ENCODE measurements around the gene SLC2A3.

- TF ChIP-seq CTCF (IDR thresholded peaks at IDR 0.05; ENCODE audit: extremely low read depth in 1 of 2, insufficient read depth in 1 of 2, low read depth in 1 of 2, low read length in 2 of 2) (no peak), EZH2 (IDR thresholded peaks at IDR 0.05; ENCODE audit: borderline replicate concordance, low read depth, low read length, severe bottlenecking) (no peak), MYC (IDR thresholded peaks at IDR 0.05; ENCODE audit: low read depth, low read length) (no peak)
Measured at GRCh38 chr12:7984900-7985299, 48.9 kb upstream of the SLC2A3 start.
